Activated CD4-positive, alpha-beta T cell treated with anti-CD3 and anti-CD28 coated beads, Interleukin-10, Interleukin-2, amounts not matched to agents 100 ng/mL and 50 ng/mL, durations not matched to agents 16 hours and 8 hours (primary cell): ENCODE data around the gene HADHB.
"Not testable (repeated sequence)": the region's sequence is repeated elsewhere in the genome, so short reads cannot be mapped to it uniquely, and the experiment has no call there.

ENCODE experiments used
- DNase-seq: peaks from one replicate; pipeline ENCODE4 v3.0.0-alpha.2; 2020

Gene HADHB

GRCh38 chr2:26298638-26299393, 54.1 kb downstream of the HADHB start:
- DNase-seq: peak; percentile 34

GRCh38 chr2:26299471-26300101, 54.8 kb downstream of the HADHB start:
- peak; percentile 34 for DNase-seq

GRCh38 chr2:26300234-26300925, 55.6 kb downstream of the HADHB start:
- no peak for DNase-seq

GRCh38 chr2:26302846-26303245, 58.1 kb downstream of the HADHB start:
- no peak for DNase-seq

DNA sequence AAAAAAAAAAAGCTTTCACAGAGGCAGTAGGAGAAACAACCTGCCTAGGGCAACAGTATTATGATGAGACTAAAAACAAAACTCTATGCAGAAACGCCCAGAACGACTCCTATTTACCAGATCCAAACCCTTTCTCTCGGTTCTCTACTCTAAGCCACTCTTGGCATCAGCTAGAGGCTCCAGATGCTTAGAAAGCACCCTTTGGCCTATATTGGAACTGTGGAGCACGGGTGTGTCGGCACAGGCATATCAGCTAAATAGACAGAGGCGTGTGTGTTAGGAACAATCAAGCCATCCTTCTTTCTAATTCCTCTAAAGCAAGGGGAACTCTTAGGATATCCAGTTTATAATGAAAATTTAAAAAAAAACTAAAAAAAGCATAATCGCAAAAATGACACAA, 60.4 kb downstream of the HADHB start:
- DNase-seq: not testable (repeated sequence)

DNA sequence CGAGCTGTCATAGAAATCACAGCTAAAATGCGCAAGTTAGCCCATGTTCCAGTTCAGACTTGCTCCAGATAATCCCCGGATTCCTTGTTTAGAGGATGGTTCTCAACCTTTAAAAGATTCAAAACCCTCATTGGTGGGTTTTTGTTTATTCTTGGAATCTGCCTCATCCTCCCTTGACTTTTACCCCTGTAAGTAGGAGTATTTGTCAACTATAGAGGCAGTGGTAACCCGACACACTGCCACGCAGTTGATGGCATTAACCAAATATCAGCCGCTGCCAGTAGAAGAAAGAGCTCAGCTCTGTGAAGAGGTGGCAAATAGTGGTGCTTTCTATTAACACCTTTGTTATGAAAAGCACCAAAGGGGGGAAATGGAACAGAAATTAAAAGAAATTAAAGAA, 60.8 kb downstream of the HADHB start:
- DNase-seq: no peak

- no peak for DNase-seq
Observed at GRCh38 chr2:26309921-26310320, 65.2 kb downstream of the HADHB start.

GRCh38 chr2:26312471-26312870, 67.7 kb downstream of the HADHB start:
- no peak for DNase-seq

- no peak for DNase-seq
Observed at GRCh38 chr2:26313446-26313845, 68.7 kb downstream of the HADHB start.

DNA sequence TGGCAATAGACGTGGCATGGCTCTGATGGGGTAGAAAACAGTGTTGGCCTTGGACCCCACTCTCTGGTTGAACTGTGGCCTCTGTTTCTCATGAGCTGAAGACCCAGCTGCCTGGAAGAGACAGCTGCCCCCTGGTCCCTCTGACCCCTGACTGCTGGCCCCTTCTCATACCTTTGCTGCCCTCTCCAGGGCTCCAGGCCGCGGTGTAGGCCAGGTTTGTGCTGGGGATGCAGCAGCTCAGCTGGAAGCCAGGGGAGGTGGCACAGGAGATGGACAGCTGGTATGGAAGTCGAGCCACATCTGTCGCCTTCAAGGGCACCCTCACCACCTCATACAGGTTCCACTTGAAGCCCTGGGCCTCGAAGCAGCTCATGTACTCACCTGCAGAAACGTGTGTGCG, 69.5 kb downstream of the HADHB start:
- no peak for DNase-seq

- DNase-seq: no peak
Observed at GRCh38 chr2:26316041-26316440, 71.3 kb downstream of the HADHB start.

- no peak for DNase-seq
Observed at GRCh38 chr2:26316845-26317244, 72.1 kb downstream of the HADHB start.

DNA sequence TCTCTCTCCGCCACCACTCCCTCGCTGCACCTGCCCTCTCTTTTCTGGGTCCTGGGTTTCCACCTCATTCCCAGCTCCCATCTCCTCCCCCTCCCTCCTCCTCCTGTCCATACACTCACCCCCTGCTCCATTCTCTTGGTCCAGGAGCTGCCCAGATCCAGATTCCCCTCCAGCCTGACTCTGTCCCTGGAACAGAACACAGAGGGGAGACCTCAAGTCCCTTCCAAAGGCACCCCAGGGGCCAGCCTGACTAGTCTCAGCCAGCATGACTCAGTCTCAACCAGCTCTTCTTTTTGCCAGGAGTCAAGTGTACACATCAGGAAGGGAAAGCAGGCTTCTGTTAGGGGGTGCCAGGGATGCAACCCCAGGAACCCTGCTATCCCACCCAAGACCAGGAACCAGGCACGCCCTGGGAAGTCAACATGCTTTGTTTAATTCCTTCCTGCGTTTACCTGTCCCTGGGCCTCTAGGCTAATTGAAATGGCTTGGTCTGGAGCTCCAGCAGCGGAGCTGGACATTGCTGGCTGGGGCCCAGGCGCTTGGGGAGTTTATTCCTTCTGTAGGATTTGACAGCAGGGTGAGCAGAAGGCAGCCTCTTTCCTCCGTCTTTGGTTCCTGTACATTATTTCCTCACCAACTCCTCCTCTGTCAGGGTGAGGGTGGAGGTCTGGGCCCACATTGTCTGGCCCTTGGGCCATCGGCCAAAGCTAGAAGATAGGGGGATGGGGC, 72.8 kb downstream of the HADHB start:
- no peak for DNase-seq

DNA sequence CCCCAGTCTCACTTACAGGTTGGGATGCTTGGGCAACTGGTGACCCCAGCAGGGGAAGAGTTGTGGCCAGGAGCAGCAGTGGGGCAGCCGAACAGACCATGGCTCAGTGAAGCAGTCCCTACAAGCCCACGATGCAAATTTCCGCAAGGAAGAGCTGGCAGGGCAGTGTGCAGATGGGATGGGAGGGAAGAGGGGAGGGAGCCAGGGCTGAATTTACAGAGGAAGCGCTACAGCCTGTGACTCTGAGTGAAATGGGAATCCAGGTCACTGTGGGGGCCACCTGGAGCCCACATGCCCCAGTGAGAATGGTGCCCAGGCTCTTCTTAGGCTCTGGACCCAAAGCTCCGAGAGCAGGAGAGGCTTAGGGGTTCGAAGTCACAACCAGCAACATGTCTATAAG, 74.2 kb downstream of the HADHB start:
- DNase-seq: no peak

DNA sequence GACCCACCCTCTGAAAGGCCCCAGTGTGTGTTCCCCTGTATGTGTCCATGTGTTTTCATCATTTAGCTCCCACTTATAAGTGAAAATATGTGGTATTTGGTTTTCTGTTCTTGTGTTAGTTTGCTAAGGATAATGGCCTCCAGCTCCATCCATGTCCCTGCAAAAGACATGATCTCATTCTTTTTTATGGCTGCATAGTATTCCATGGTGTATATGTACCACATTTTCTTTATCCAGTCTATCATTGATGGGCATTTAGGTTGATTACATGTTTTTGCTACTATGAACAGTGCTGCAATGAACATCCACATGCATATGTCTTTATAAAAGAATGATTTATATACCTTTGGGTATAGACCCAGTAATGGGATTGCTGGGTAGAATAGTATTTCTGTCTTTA, 79.7 kb downstream of the HADHB start:
- DNase-seq: not testable (repeated sequence)

DNA sequence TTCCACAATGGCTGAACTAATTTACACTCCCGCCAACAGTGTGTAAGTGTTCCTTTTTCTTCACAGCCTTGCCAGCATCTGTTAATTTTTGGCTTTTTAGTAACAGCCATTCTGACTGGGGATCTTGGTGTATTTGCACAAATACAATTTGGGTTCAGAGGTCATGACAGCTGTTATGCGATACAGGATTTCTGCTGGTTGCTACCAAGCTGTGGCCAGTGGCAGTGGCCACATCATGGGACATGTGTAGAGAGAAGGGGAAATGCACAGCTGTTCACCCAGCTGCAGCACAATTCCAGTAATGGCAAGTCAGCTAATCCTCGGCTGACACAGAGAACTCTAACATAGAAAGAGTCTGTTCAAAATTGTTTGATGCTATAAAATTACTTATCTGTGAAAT, 80.2 kb downstream of the HADHB start:
- DNase-seq: no peak

- DNase-seq: no peak
Observed at GRCh38 chr2:26325851-26326250, 81.1 kb downstream of the HADHB start.

GRCh38 chr2:26326514-26326913, 81.8 kb downstream of the HADHB start:
- peak; percentile 23 for DNase-seq

GRCh38 chr2:26327291-26328272, 82.8 kb downstream of the HADHB start:
- DNase-seq: no peak

DNA sequence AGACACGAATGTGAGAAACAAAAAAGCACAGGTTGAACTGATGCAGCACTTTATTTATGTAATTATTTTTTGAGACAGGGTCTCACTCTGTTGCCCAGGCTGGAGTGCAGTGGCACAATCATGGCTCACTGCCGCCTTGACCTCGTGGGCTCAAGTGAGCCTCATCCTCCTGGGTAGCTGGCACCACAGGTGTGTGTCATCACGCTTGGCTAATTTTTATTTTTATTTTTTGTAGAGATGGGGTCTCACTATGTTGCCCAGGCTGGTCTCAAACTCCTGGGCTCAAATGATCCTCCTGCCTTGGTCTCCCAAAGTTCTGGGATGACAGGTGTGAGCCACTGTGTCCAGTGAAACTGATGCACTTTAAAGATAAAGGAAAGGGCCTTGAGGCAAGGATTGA, 84.3 kb downstream of the HADHB start:
- DNase-seq: not testable (repeated sequence)

- DNase-seq: peak; percentile 88
Observed at GRCh38 chr2:26330114-26330549, 85.4 kb downstream of the HADHB start.

DNA sequence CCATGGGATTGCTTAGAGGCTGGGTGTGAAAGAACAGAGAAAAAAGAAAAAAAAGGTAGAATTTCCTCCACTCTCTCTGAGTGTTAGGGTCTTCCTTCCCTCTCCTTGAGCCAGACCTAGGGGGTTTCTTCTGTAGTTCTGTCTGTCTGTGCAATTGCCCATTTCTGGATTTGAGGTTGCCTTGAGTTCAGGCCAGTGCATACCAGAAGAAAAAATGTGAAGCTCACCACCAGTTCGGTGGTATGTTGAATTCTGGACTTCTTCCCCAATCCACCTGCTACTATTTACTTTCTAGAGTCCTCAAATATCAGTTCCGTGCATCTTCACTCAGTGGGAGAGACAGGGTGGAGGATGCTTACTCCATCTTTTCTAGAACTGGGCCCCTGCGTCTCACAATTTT, 85.9 kb downstream of the HADHB start:
- DNase-seq: no peak
